ENCODE results near the gene TUBGCP2.
A peak's percentile ranks its signal among the peaks of the same experiment; 100 is the strongest.
"Not testable (repeated sequence)": the region's sequence is repeated elsewhere in the genome, so short reads cannot be mapped to it uniquely, and the experiment has no call there.

TUBGCP2 gene

DNA sequence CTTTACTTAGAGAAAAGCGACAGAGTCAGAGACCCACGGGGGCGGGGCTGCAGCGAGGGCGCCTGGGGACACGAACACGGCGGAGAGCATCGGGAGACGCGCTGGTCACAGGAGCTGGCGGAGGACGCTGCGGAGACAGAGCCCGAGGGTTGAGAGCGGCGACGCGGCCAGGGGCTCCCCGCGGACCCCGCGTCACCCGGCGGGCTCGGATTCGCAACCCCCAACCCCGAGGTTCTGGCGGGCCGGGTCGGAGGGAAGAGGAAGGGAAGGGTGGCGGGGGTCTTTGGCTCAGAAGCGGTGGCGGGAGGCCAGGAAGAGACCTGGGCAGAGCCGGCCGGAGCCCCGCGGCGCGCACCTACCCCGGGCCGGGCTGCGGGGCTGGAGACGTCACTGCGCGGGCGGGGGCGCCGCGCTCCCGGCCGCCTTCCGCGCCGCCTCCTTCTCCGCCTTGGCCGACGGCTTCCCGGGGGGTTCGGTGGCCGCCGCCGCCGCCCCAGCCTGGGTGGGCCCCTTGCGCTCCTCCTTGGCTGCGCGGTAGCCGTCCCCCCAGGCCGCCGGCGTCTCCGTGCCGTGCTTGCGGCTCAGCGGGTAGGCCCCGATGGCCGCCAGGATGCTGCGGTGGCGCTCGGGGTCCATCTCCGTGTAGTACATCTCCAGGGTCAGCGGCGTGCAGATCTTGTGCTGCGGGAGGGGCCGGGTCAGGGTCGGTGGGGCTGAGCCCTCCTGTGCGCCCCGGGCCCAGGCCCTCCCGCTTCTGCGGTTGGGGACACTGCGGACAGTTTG is 17.0 kb upstream of the TUBGCP2 start:
- DNase-seq: no peak

DNA sequence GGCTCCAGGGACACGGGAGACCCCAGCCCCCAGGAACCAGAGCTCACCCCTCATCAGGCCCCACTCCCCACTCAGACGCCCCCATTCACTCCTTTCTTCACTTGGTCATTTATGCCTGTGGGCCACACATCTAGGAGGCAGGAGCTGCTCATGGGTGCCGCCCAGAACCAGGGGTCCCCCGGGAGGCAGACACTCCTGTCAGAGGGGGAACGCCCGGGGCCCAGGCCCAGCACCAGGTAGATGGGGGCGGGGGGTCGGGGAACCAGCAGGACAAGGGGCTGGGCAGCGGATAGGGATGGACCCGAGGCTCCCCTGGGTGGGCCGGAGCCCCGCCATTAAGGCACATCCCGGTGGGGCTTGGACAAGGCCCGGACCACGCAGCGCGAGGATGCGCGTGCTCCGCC is 16.2 kb upstream of the TUBGCP2 start:
- no peak for DNase-seq

DNA sequence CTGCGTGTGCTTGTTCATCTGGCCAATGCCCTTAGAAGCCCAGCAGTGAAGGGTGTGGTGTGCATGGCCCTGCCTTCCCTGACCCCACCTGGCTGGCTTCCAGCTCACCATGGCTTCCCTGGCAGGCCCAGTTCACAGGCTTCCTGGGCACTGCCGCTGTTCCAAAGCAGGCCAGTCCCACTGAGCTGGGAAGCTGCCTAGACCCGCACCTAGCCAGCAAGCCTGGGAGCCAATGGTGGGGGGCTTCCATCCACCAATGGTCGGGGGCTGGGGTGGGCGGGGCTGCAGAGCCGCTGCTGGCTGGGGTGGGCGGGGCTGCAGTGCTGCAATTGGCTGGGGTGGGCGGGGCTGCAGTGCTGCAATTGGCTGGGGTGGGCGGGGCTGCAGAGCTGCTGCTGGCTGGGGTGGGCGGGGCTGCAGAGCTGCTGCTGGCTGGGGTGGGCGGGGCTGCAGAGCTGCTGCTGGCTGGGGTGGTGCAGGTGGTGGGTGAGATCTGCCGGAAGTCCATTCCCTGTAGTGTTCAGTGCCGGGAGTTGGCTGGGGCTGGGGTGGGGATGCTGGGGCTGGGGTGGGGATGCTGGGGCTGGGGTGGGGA is 15.6 kb upstream of the TUBGCP2 start:
- DNase-seq: peak in 21 of 56 donors; percentile 12 to 69 (median 50)

DNA sequence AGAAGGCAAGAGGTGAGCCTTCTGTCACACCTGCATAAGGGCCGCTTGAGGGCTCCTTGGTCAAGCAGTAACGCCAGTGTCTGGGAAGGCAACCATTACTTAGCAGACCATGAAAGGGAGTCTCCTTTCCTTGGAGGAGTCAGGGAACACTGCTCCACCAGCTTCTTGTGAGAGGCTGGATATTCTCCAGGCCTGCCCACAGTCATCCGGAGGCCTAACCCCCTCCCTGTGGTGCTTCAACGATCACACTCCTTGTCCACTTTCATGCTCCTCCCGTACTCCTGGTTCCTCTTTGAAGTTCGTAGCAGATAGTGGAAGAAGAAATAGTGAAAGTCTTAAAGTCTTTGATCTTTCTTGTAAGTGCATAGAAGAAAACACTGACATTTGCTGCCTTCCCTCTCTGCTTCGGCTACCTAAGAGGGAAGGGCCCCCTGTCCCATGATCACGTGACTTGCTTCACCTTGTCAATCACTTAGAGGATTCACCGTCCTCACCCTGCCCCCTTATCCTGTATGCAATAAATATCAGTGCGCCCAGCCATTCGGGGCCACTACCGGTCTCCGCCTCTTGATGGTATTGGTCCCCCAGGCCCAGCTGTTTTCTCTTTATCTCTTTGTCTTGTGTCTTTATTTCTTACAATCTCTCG is 13.5 kb upstream of the TUBGCP2 start:
- not testable (repeated sequence) for DNase-seq

GRCh38 chr10:133320852-133321422 is 12.3 kb upstream of the TUBGCP2 start:
- not testable (repeated sequence) for DNase-seq

DNA sequence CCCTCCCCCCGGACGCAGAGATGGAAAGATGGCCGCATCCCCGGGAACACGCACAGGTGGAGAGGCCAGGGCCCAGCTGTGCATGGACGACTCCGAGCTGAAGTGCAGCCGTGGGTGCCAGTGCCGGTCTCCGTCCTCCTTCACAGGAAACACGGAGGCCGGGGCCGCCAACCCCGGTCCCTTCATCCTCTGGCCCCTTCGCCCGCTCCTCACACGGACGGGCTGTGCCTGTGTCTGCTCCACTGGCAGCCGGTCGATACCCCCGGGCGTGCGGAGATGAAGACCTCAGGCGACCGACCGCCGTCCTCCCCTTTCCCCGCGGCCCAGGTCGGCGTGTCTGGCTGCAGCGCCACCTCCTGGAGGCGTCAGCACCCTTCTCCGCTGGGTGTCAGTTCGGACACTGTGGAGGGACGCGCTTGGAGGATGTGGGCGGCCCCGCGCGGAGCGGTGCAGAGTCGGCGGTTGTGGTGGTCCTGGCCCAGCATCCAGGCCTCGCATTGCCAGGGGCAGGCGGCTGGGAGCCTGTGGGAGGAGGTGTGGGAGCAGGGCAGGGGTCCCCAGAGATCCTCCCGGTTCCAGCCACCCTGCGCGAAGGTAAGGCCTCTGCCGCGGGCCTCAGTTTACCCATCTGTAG is 9.9 kb upstream of the TUBGCP2 start:
- peak in 20 of 56 donors; percentile 9 to 66 (median 26) for DNase-seq

DNA sequence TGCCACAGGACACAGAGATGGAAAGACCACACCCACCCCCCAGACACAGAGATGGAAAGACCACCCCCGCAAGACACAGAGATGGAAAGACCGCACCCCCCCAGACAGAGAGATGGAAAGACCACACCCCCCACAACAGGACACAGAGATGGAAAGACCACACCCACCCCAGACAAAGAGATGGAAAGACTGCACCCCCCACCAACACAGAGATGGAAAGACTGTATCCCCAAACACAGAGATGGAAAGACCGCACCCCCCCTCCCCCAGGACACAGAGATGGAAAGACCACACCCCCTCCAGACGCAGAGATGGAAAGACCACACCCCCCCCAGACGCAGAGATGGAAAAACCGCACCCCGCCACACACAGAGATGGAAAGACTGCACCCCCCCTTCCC is 8.1 kb upstream of the TUBGCP2 start:
- no peak for DNase-seq

DNA sequence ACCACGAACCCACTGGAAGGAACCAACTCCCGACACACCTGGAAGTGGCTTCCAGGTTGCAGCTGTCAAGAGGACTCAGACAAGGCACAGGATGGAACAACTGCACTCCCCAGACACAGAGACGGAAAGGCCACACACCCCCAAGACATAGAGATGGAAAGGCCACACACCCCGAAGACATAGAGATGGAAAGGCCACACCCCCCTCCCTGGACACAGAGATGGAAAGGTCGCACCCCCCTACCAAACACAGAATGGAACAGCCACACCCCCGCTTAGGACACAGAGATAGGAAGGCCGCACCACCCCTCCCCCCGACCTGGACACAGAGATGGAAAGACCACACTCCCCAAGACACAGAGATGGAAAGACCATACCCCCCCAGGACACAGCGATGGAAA is 7.6 kb upstream of the TUBGCP2 start:
- no peak for DNase-seq

DNA sequence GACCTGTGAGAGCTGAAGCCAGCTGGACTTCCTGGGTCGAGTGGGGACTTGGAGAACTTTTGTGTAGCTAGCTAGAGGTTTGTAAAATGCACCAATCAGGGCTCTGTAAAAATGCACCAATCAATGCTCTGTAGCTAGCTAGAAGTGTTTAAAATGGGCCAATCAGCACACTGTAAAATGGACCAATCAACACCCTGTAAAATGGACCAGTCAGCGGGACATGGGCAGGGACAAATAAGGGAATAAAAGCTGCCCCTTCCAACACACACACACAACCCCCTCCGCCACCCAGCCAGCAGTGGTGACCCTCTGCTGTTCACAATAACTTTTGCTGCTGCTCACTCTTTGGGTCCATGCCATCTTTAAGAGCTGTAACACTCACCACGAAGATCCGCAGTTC is 7.2 kb upstream of the TUBGCP2 start:
- DNase-seq: peak in 1 of 56 donors; percentile 21

- no peak for DNase-seq
Observed at GRCh38 chr10:133314911-133315310, 6.2 kb upstream of the TUBGCP2 start.

DNA sequence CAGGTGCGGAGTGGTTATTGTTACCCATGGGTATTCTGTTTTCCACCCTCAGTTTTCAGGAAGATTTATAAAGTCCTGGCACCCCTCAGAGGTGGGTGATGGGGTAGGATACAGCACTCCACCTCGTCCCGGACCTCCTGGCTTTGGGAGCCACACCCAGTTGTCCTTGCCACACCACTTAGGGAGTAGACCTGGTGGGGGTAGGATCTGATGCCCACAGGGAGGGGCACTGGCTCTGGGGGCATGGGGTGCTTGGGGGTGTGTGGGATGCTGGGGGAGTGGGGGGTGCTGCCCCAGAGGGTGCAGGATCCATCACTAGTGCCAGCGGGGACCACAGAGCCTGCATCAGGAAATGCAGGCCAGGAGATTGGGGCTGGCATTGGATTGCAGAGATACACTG is 4.5 kb upstream of the TUBGCP2 start:
- DNase-seq: no peak

DNA sequence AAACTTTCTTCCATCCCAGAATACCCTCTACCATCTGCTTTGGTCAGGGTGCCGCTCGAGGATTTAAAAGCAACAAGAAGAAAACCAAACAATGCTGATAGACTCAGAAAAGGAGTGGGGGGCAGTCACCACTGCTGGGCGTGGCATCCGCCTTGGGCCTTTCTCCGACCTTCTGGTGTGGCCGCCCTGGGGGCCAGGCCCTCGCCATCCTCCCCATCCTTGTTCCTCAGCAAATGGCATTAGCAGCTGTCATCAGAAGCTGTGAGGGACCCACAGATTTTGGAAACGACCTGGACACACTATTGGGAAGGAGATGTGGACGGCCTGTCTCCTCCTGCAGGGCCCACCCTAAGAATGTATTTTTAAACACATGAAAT is 4.1 kb upstream of the TUBGCP2 start:
- DNase-seq: no peak

- no peak for DNase-seq
Observed at GRCh38 chr10:133312016-133312768, 3.5 kb upstream of the TUBGCP2 start.

DNA sequence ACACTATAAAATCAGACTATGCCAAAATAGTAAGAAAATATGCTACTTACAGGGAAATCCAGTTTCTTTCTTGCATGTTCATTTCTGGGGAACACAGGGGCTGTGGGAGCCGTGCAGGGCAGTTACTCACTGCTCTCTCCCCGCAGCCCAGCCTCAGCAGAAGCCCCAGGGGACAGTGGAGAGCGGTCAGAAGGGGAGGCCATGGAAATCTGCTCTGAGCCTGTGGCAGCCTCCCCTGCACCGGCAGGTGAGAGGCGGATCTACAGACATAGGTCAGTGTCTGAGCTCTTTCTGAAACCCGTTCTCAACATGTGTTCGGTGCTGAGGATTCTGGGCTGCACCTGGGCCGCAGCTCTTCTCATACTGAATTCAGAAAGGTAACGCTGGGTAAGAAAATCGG is 2.9 kb upstream of the TUBGCP2 start:
- DNase-seq: no peak

DNA sequence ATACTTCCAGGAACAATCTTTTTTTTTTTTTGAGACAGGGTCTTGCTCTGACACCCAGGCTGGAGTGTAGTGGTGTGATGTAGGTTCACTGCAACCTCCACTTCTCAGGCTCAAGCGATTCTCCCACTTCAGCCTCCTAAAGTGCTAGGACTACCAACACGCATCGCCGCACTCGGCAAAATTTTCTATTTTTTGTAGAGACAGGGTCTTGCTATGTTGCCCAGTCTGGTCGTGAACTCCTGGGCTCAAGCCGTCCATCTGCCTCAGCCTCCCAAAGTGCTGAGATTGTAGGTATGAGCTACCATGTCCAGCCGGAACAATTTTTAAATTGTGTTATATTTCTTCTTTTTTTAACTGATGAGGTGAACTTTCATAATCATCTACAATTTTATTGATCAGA is 2.1 kb upstream of the TUBGCP2 start:
- no peak for DNase-seq

- DNase-seq: no peak
Observed at GRCh38 chr10:133310399-133310755, 1.7 kb upstream of the TUBGCP2 start.

DNA sequence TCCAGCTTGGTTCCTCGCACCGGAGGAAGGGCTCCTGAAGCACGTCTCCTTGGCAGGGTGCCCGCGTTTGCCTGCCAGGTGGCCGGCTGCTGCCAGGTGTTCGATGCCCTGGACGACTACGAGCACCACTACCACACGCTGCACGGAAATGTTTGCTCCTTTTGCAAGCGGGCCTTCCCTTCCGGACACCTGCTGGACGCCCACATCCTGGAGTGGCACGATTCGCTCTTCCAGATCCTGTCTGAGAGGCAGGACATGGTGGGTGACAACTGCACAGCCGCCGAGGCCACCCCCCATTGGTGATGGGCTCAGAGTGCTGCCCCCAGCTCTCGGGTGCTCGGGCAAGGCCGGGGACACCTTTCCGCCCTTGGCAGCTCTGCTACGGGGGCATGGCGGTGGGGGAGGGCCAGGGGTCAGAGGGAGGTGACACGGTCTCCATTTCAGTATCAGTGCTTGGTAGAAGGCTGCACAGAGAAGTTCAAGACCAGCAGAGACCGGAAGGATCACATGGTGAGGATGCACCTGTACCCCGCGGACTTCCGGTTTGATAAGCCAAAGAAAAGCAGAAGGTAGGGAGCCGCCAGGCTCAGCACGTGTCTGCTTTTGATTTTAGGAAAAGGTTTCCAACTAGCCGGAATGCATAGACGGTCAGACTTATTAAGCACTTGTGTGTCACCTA is 1.2 kb upstream of the TUBGCP2 start:
- DNase-seq: no peak

- peak in 55 of 56 donors; percentile 68 to 94 (median 88) for DNase-seq
Observed at GRCh38 chr10:133309100-133309719, 538 bp upstream of the TUBGCP2 start.

- peak in 10 of 56 donors; percentile 6 to 56 (median 42) for DNase-seq
Observed at GRCh38 chr10:133307776-133308420, 774 bp downstream of the TUBGCP2 start.

Data from amygdala (tissue), 56 donors.